Transverse colon (tissue), 4 donors: ENCODE measurements around the gene EML1. TPM values are rescaled to one million over a fixed set of nuclear protein-coding genes. Genes with fewer than 3 reads are reported as not detected.
A peak's percentile ranks its signal among the peaks of the same experiment; 100 is the strongest.

Source experiments
- DNase-seq: peaks from one replicate; pipeline ENCODE4 v3.0.0-alpha.2; 2019
- H3K27ac ChIP-seq, 4 donors: fragments of 200-600 bp; sonication (generic); 2 replicates each; pipeline ENCODE4 v1.5.1; 2016 to 2018; ENCODE audit warnings: inconsistent platforms in 4 of 4
- H3K27me3 ChIP-seq: fragments of 200-600 bp; sonication (generic); 2 replicates; pipeline ENCODE4 v1.5.1; 2017; ENCODE audit warnings: inconsistent platforms
- H3K36me3 ChIP-seq, 4 donors: fragments of 200-600 bp; sonication (generic); 2 replicates each; pipeline ENCODE4 v1.5.1; 2017 to 2019; ENCODE audit warnings: inconsistent platforms in 4 of 4
- H3K4me1 ChIP-seq, 4 donors: fragments of 200-600 bp; sonication (generic); 2 replicates each; pipeline ENCODE4 v1.5.1; 2017 to 2020; ENCODE audit warnings: inconsistent platforms in 4 of 4
- H3K4me3 ChIP-seq, 4 donors: fragments of 200-600 bp; sonication (generic); 1 replicate in 1 of 4; 2 replicates in 3 of 4; pipeline versions ENCODE4 v1.5.1 to v1.6.1; 2017 to 2019; ENCODE audit warnings: inconsistent platforms in 4 of 4
- H3K9me3 ChIP-seq, 2 donors: fragments of 200-600 bp; sonication (generic); 2 replicates each; pipeline ENCODE4 v1.5.1; 2017 to 2019; ENCODE audit warnings: inconsistent platforms in 2 of 2
- CTCF ChIP-seq, 5 experiments: fragments of 200-600 bp in 3 of 5; fragments of 450-650 bp in 2 of 5; sonication (generic) in 3 of 5; IDR thresholded peaks; 1 replicate in 2 of 5; 2 replicates in 3 of 5; pipeline ENCODE4 v1.5.1; 2016 to 2017; ENCODE audit warnings: antibody characterized with exemption in 5 of 5, inconsistent platforms in 3 of 5, mild to moderate bottlenecking in 2 of 5, moderate library complexity in 1 of 5
- EP300 ChIP-seq: sonication (generic); formaldehyde crosslinking; IDR thresholded peaks from one replicate; pipeline ENCODE4 v1.6.1; 2017; ENCODE audit warnings: antibody characterized with exemption, low read depth
- POLR2A ChIP-seq: fragments of 450-650 bp; IDR thresholded peaks from one replicate; pipeline ENCODE4 v1.6.1; 2016; ENCODE audit warnings: antibody characterized with exemption, mild to moderate bottlenecking, moderate library complexity
- POLR2AphosphoS5 ChIP-seq, 3 donors: sonication (generic); formaldehyde crosslinking; IDR thresholded peaks; one replicate each; pipeline ENCODE4 v1.6.1; 2016; ENCODE audit warnings: antibody characterized with exemption in 3 of 3
- WGBS, 2 donors: methylation state at CpG; one replicate each; pipeline ENCODE4 v1.1.5; 2018; ENCODE audit warnings: low coverage in 1 of 2; 5-methylcytosine and 5-hydroxymethylcytosine counted together
- in situ Hi-C, 4 donors: fragments of 200-750 bp; cut with MboI; loops; one replicate each; pipeline versions ENCODE4 v1.15.0 to v1.15.1; 2017; ENCODE audit warnings: low sequenced_read_pairs in 3 of 4, low pct_ligation_motif_present in 1 of 4, low pct_unique_long_range_greater_than_20kb in 1 of 4
- intact Hi-C: fragments of 100-400 bp; cut with DNase I; formaldehyde crosslinking; loops from one replicate; pipeline ENCODE4 v1.15.1; 2023; ENCODE audit warnings: low total_unique reads
- total RNA-seq, 4 donors: library from RNA; depleted of rRNA; stranded (reverse); fragments of >200 nt; gene quantifications; one replicate each; pipeline ENCODE4 v1.1.0, GENCODE V29; 2016

Gene EML1
- total RNA-seq, 4 donors from 2014 or later: 16.8 to 59.5 (median 21.9) TPM

DNA sequence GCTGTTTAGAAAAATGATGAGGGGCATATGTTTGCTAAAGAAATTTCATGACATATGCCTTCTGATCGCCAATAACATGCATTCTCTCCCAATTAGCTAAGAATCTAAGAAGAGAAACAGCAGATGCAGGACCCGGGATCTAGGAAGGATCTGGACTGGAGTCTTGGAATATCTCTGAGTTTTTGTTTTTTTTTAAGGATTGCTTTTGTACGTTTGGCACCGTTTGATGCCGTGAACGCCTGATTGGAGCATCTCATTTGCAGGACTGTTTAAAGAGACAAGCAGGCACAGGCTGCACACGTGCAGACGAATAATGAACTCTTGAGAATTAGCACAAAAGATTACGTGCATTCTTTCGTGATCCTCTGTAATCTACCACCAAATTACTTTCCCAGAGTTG lies 13.6 kb downstream of the EML1 start:
- H3K27ac ChIP-seq: no peak overlapping the region
- intact Hi-C loops: no loop called here
- H3K9me3 ChIP-seq: no peaks in the 10 kb centered on the region
- no peaks in the 10 kb centered on the region for H3K27me3 ChIP-seq
- H3K4me3 ChIP-seq: no peak overlapping the region
- in situ Hi-C loops: no loop called here
- no peak for DNase-seq
- WGBS, 2 donors: 62 to 68% methylated on average over 6 to 10 of the region's 10 CpGs
- no peaks in the 10 kb centered on the region for H3K36me3 ChIP-seq
- peaks cover 0 to 28% (median 7%) of the 10 kb centered on the region in 4 donors for H3K4me1 ChIP-seq
- TF ChIP-seq POLR2AphosphoS5 (IDR thresholded peaks at IDR 0.05) (no peak), EP300 (no peak), POLR2A (no peak)

- H3K4me1 ChIP-seq: peaks cover 0 to 28% (median 7%) of the 10 kb centered on the region in 4 donors
- no peak for DNase-seq
- H3K9me3 ChIP-seq: no peaks in the 10 kb centered on the region
- in situ Hi-C loops (no loop called here), intact Hi-C loops (no loop called here)
- no peaks in the 10 kb centered on the region for H3K36me3 ChIP-seq
- H3K4me3 ChIP-seq: no peak overlapping the region
- 64 to 80% methylated on average over 6 to 10 of the region's 10 CpGs for WGBS, 2 donors
- no peaks in the 10 kb centered on the region for H3K27me3 ChIP-seq
- H3K27ac ChIP-seq: peak overlapping the region; percentile 55 to 83 (median 64)
- no peak for TF ChIP-seq EP300
Measured at GRCh38 chr14:99807413-99808153, 14.4 kb downstream of the EML1 start.

GRCh38 chr14:99808154-99808505 lies 14.9 kb downstream of the EML1 start:
- TF ChIP-seq EP300 (no peak), POLR2AphosphoS5 (IDR thresholded peaks at IDR 0.05) (no peak), CTCF (IDR thresholded peaks at IDR 0.05) (no peak), POLR2A (no peak)
- H3K4me1 ChIP-seq: peaks cover 0 to 28% (median 7%) of the 10 kb centered on the region in 4 donors
- no peaks in the 10 kb centered on the region for H3K27me3 ChIP-seq
- no peak for DNase-seq
- in situ Hi-C loops (no loop called here), intact Hi-C loops (no loop called here)
- H3K4me3 ChIP-seq: no peak overlapping the region
- H3K9me3 ChIP-seq: no peaks in the 10 kb centered on the region
- 73 to 90% methylated on average over 1 to 5 of the region's 5 CpGs for WGBS, 2 donors
- no peaks in the 10 kb centered on the region for H3K36me3 ChIP-seq
- peak overlapping the region; percentile 55 to 83 (median 64) for H3K27ac ChIP-seq

DNA sequence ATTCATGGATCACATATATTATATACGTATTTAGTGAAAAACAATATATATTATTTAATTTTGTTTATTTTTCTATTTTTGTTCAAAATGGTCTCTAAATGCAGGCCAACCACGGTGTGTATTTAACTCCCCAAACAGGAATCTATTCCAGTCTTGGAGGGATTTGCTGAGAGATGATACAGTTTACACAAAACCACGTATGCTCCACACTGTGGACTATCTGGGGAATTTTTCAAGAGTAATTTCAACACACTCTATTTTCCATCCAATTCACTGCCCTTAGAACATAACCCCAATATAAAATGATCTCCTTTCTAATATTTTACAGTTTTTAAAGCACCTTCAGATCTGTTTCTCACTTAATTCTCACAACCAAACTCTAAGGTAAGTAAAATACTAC lies 15.3 kb downstream of the EML1 start:
- peak overlapping the region; percentile 55 to 83 (median 64) for H3K27ac ChIP-seq
- TF ChIP-seq EP300: no peak
- peak in 1 of 5 experiments; percentile 13 for TF ChIP-seq CTCF (IDR thresholded peaks at IDR 0.05)
- no peak for TF ChIP-seq POLR2AphosphoS5 (IDR thresholded peaks at IDR 0.05)
- TF ChIP-seq POLR2A: no peak
- no peak overlapping the region for H3K4me3 ChIP-seq
- H3K4me1 ChIP-seq: peaks cover 0 to 28% (median 7%) of the 10 kb centered on the region in 4 donors
- no peaks in the 10 kb centered on the region for H3K36me3 ChIP-seq
- H3K27me3 ChIP-seq: no peaks in the 10 kb centered on the region
- H3K9me3 ChIP-seq: no peaks in the 10 kb centered on the region
- in situ Hi-C loops: no loop called here
- DNase-seq: no peak
- intact Hi-C loops: no loop called here
- 60 to 67% methylated on average over 3 of the region's 3 CpGs for WGBS, 2 donors

DNA sequence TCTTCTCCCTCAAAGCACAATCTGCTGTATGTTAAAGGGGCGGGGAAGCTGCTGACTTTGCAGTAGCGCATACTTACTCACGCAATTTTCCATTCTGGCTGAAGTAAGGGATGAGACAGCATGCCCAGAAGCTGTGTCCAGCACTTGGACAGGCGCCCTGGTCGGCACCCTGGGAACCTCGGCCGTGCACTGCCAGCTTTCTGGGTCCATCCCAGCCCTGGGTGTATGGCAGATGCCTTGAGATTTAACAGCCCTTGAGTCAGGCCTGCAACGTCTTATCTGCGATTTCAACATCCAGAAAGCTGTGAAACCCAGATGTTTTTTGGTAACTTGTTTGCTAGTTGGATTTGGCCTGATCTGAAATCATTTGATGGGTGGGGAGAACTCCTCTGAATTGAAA lies 16.1 kb downstream of the EML1 start:
- no peaks in the 10 kb centered on the region for H3K36me3 ChIP-seq
- TF ChIP-seq CTCF (IDR thresholded peaks at IDR 0.05) (no peak), POLR2AphosphoS5 (IDR thresholded peaks at IDR 0.05) (peak; percentile 74 to 80 (median 77))
- no peaks in the 10 kb centered on the region for H3K27me3 ChIP-seq
- no peak overlapping the region for H3K4me3 ChIP-seq
- in situ Hi-C loops (no loop called here), intact Hi-C loops (no loop called here)
- peak; percentile 52 for DNase-seq
- H3K4me1 ChIP-seq: peaks cover 0 to 28% (median 7%) of the 10 kb centered on the region in 4 donors
- 77% methylated on average over 9 of the region's 9 CpGs; no CpG with 5 or more reads in 1 of the 2 donors for WGBS, 2 donors
- H3K27ac ChIP-seq: peak overlapping the region; percentile 55 to 83 (median 64)
- no peaks in the 10 kb centered on the region for H3K9me3 ChIP-seq
